ENCODE measurements around the gene SNRK. TPM values are rescaled to one million over a fixed set of nuclear protein-coding genes. Genes with fewer than 3 reads are reported as not detected.

SNRK gene
- polyA plus RNA-seq, 3 donors: 45.5 to 53.1 (median 53.1) TPM

- DNase-seq: no peak
Observed at GRCh38 chr3:43369404-43370292, 83.3 kb downstream of the SNRK start.

GRCh38 chr3:43370293-43370980 is 84.1 kb downstream of the SNRK start:
- no peak for DNase-seq

DNA sequence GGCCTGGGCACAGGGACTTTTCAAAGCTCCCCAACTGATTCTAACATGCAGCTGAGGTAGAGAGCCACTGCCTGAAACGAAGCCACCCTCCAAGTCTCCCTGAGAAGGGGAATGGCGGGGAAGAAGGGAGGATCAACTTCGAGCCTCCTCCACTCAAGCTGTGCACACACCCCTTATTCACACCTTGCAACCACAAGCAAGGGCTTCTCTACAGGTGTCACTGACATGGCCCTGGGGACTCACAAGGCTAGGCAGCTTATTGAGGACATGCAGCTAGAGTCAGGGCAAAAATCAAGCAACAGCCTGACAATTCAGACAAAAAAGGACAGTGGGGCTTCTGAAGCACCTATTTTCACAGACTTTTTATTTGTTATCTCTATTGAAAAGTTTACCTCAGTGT is 85.2 kb downstream of the SNRK start:
- no peak for DNase-seq

- no peak for DNase-seq
Observed at GRCh38 chr3:43372007-43372740, 85.8 kb downstream of the SNRK start.

GRCh38 chr3:43372809-43373559 is 86.6 kb downstream of the SNRK start:
- peak; percentile 72 for DNase-seq

DNA sequence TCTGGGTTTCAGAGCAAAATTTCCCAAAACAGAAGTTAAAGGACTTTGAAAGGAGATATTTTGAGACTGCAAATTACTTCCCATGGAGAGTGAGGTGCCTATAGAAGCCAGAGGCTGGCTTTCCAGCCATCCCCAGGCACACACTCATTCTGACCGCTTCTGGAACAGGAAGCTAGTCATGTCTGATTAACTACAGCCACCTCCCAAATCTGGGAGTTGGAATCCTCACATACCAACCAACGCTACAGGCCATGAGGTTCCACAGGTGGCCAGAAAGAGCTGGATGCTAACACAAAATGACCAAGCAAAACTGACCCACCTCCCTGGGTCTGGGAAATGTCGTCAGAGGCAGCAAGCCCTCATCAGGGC is 87.2 kb downstream of the SNRK start:
- DNase-seq: peak; percentile 52

GRCh38 chr3:43378066-43378935 is 92.0 kb downstream of the SNRK start:
- DNase-seq: no peak

- DNase-seq: no peak
Observed at GRCh38 chr3:43379343-43379742, 93.0 kb downstream of the SNRK start.

- DNase-seq: no peak
Observed at GRCh38 chr3:43388175-43388574, 101.8 kb downstream of the SNRK start.

- no peak for DNase-seq
Observed at GRCh38 chr3:43388915-43389314, 102.6 kb downstream of the SNRK start.

DNA sequence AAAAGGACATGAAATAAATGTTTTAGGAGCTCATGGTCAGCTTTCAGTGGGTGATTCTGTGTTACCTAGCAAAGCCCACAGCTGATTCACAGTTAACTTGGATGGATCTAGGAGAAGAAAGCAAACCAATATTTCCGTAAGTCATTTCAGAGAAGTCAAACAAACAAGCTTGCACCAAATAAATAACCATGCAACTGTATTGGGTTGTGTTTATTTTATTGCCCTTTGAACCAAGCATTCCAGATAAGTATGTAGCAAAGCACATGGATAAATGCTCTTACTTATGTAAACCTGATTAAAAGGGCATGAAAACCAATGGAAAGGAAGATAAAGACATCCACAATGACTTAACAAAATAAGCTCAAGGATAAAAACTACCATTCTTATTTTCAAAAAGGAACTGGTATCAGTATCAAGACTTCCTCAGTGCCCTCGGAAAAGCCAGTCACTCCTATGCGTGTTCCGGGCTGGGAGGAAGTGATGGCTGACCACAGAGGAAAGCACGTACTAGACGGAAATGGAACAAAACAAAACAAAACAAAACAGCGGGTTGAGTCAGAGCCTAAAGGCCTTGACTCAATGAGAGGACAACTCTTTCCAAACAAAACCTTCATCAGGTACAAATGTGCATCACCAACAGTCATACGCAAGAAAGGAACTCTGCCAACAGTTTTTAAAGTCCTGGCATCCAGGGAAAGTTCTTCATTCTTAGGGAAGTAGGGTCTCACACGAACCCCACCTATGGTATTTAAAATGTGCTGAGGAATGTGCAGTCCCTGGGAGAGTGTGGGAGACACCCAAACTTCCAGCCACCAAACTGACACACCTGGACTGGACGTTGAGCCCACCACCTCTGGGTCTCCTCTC is 103.3 kb downstream of the SNRK start:
- DNase-seq: no peak

GRCh38 chr3:43390255-43390588 is 103.9 kb downstream of the SNRK start:
- no peak for DNase-seq

GRCh38 chr3:43391621-43392020 is 105.3 kb downstream of the SNRK start:
- no peak for DNase-seq

GRCh38 chr3:43394041-43394554 is 107.8 kb downstream of the SNRK start:
- DNase-seq: no peak

DNA sequence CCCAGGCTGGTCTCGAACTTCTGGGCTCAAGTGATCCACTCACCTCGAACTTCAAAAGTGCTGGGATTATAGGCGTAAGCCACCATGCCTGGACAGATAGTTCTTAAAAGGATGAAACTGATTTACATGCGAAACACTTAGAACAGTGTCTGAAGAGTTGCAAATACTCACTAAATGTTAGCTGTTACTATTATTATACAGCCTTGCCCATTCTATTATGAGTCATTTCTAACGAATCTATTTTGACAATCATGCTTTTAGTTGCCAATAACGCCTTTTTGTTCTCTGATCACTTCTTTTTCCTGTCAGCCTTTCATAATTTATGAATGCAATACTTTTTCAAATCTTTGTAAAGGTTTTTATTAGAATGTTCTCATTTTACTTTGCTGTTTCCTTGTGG is 112.7 kb downstream of the SNRK start:
- DNase-seq: no peak

DNA sequence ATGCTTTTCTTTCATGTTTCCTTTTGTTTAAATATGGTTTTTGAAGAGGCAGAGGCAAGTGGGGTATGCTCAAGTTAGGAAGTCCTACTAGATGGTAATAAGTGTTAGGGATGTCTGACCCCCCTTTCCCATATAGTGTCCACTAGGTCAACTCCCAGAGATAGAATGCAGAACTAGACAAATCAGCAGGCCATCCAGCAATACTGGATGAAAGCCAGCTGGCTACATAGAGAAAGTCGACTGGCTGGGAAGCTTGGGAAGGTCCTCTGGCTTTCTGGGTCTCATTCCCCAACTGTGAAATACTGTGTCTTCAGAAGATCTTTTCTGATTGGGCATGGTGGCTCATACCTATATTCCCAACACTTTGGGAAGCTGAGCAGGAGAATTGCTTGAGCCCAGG is 113.8 kb downstream of the SNRK start:
- no peak for DNase-seq

Measured in renal pelvis (tissue), 4 donors.